HEK293T (cell line): ENCODE results near the gene ARHGEF35.

ENCODE experiments used
- ARNT ChIP-seq: fragments of 450-650 bp; IDR thresholded peaks from 2 replicates; pipeline ENCODE4 v1.6.1; 2017; ENCODE audit warnings: mild to moderate bottlenecking
- BHLHE40 ChIP-seq: fragments of 450-650 bp; IDR thresholded peaks from 2 replicates; pipeline ENCODE4 v1.6.1; 2016; ENCODE audit warnings: mild to moderate bottlenecking, moderate library complexity, borderline replicate concordance
- FOXM1 ChIP-seq: fragments of 450-650 bp; IDR thresholded peaks from 2 replicates; pipeline ENCODE4 v1.6.1; 2017; ENCODE audit warnings: mild to moderate bottlenecking, borderline replicate concordance
- HDGF ChIP-seq: fragments of 450-650 bp; IDR thresholded peaks from 2 replicates; pipeline ENCODE4 v1.6.1; 2017; ENCODE audit warnings: antibody characterized with exemption, borderline replicate concordance
- SP1 ChIP-seq: fragments of 450-650 bp; IDR thresholded peaks from 2 replicates; pipeline ENCODE4 v1.6.1; 2017
- ZNF384 ChIP-seq: fragments of 450-650 bp; IDR thresholded peaks from 2 replicates; pipeline ENCODE4 v1.6.1; 2016

DNA sequence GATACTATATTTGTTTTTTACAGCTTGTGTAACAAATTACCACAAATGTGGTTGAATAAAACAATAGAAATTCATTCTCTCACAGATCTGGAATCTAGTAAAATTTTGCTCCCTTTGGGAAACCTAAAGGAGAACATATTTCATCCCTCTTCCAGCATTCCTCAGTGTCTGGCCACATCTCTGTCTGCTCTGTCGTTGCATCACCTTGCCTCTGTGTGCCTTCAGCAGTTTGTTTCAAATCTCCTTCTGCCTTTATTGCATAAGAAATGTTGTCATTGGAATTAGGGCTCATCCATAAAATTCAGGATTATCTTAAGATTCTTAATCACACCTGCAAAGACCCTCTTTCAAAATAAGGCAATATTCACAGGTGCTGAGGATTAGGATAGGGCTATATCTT lies 58.1 kb downstream of the ARHGEF35 start:
- TF ChIP-seq BHLHE40 (no peak), HDGF (no peak), SP1 (no peak), FOXM1 (no peak), ZNF384 (no peak), ARNT (no peak)
